K562 (cell line): ENCODE data around the gene ABCA7. TPM values are rescaled to one million over a fixed set of nuclear protein-coding genes. Genes with fewer than 3 reads are reported as not detected.

Source experiments
- polyA plus RNA-seq, 8 experiments: library from polyadenylated mRNA; depleted of rRNA in 4 of 8; stranded (reverse) in 5 of 8; unstranded in 3 of 8; fragments of >200 nt; fragmentation: Nextera tagmentation in 2 of 8; fragmentation: Illumina TruSeq in 1 of 8; extraction: Ambion mirVana in 2 of 8; extraction: Trizol in 1 of 8; gene quantifications; 2 replicates each; pipeline versions ENCODE4 v1.2.1 to v1.2.3, GENCODE V29; 2011 to 2014; ENCODE audit warnings: inconsistent platforms in 1 of 8, missing spikeins in 1 of 8
- total RNA-seq, 7 experiments: library from RNA; depleted of rRNA in 6 of 7; stranded (reverse); fragments of >200 nt in 6 of 7; fragmentation: Illumina TruSeq in 2 of 7; extraction: Trizol in 2 of 7; gene quantifications; 2 replicates each; pipeline versions ENCODE4 v1.2.1 to v1.2.3, GENCODE V29; 2011 to 2021; ENCODE audit warnings: low replicate concordance in 1 of 7
- TF ChIP-seq, protein P1 (sequence below), 2 experiments: fragments of 450-650 bp; IDR thresholded peaks; 2 replicates each; pipeline ENCODE4 v1.6.1; 2016; ENCODE audit warnings: mild to moderate bottlenecking in 2 of 2, borderline replicate concordance in 1 of 2, low read depth in 1 of 2, moderate library complexity in 1 of 2

Gene ABCA7
- total and polyA plus RNA-seq, 9 of the 15 experiments (the other 6 are each of a cell fraction or from before 2014, with no cell fraction given) = 2.3 to 96.1 (median 31.2) TPM

DNA sequence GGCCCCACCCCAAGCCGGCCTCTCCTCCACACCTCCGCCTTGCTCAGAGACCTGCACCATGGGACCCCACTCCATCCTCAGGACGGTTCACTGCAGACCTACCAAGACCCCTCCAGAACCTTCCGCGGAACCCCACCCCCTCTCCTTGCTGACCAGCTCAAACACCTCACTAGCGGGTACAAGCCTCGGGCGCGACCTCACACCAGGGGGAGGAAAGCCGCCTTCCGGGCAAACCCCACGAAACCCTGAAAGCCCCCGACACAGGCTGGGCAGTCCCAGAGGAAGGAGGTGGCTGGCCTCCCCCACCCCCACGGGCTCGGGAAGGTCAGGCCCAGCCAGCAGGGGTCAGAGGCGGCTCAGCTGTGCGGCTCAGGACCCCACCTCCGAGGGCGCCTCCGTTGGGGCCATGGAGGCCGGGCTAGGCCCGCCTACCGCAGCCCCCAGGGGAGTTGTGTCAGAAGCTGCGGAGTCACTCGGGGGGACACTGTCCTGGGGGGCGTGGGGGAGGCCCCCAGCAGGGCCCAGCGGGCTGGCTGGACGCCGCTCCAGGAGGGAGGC, 29.8 kb upstream of the ABCA7 start (continued):
- TF ChIP-seq, protein P1, sequence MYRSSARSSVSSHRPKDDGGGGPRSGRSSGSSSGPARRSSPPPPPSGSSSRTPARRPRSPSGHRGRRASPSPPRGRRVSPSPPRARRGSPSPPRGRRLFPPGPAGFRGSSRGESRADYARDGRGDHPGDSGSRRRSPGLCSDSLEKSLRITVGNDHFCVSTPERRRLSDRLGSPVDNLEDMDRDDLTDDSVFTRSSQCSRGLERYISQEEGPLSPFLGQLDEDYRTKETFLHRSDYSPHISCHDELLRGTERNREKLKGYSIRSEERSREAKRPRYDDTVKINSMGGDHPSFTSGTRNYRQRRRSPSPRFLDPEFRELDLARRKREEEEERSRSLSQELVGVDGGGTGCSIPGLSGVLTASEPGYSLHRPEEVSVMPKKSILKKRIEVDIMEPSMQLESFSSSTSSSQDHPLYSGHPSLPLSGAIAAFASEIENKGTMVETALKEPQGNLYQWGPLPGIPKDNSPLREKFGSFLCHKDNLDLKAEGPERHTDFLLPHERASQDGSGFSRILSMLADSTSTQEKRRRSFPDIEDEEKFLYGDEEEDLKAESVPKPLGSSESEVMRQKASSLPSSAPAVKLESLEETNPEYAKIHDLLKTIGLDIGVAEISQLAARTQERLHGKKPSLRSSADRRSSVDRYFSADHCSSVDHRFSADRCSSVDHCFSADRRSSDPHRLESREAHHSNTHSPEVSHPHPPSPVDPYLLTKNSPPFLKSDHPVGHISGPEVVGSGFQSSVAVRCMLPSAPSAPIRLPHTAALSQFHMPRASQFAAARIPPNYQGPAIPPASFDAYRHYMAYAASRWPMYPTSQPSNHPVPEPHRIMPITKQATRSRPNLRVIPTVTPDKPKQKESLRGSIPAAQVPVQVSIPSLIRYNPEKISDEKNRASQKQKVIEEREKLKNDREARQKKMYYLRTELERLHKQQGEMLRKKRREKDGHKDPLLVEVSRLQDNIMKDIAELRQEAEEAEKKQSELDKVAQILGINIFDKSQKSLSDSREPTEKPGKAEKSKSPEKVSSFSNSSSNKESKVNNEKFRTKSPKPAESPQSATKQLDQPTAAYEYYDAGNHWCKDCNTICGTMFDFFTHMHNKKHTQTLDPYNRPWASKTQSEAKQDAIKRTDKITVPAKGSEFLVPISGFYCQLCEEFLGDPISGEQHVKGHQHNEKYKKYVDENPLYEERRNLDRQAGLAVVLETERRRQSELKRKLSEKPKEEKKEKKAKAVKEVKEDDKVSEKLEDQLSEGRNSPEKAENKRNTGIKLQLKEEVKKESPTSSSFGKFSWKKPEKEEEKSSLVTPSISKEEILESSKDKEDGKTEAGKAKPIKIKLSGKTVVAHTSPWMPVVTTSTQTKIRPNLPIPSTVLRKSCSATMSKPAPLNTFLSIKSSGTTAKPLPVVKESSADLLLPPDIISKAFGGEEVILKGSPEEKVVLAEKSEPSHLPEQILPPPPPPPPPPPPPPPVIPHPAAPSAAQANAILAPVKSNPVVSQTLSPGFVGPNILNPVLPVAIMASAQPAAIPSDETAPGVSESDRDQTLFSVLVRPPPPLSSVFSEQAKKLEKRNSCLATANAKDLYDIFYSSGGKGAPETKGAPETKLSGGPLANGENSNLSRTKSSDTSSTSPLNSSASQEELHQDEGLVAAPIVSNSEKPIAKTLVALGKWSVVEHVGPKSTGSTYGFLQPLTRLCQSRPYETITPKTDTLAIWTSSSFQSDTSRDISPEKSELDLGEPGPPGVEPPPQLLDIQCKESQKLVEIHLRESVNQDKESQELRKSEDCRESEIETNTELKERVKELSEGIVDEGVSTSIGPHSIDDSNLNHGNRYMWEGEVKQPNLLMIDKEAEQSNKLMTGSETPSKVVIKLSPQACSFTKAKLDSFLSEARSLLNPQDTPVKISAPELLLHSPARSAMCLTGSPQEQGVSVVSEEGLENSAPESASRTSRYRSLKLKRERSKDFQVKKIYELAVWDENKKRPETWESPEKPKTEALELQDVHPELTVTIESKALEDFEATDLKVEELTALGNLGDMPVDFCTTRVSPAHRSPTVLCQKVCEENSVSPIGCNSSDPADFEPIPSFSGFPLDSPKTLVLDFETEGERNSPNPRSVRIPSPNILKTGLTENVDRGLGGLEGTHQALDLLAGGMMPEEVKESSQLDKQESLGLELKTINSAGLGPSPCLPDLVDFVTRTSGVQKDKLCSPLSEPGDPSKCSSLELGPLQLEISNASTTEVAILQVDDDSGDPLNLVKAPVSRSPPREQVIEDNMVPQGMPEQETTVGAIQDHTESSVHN (IDR thresholded peaks at IDR 0.05; ENCODE audit: borderline replicate concordance in 1 of 2, low read depth in 1 of 2) = no peak
- TF ChIP-seq, all 486 proteins: peak for 5
